Caco-2 (cell line): ENCODE measurements around the gene TEN1. TPM values are rescaled to one million over a fixed set of nuclear protein-coding genes. Genes with fewer than 3 reads are reported as not detected.
"Not testable (repeated sequence)": the region's sequence is repeated elsewhere in the genome, so short reads cannot be mapped to it uniquely, and the experiment has no call there.

ENCODE experiments used
- BruUV-seq: library from RNA; stranded (reverse); fragments of 400-500 nt; replicated peaks from 2 replicates; lab custom pipeline; 2021; lab: Mats Ljungman, UMichigan
- CTCF ChIA-PET: fragments of 300-600 bp; sonication (Branson Sonifier 250); formaldehyde crosslinking; loops from one replicate; lab custom pipeline; 2022; ENCODE audit warnings: antibody characterized with exemption; lab: Charles Lee
- POLR2A ChIA-PET: fragments of 300-600 bp; sonication (Branson Sonifier 250); formaldehyde crosslinking; loops from one replicate; lab custom pipeline; 2022; ENCODE audit warnings: antibody characterized with exemption; lab: Charles Lee
- DNase-seq, 2 experiments: peaks; one replicate each; pipeline versions ENCODE4 v3.0.0 to v3.0.0-alpha.2; 2020 to 2022
- H3K27me3 ChIP-seq: replicated peaks from 2 replicates; pipeline ENCODE4 v1.6.0; 2011; ENCODE audit warnings: low read length; ENCODE audit not compliant: control insufficient read depth, insufficient read depth
- H3K36me3 ChIP-seq: 2 replicates; pipeline ENCODE4 v1.5.1; 2011; ENCODE audit warnings: low read length; ENCODE audit not compliant: control insufficient read depth, insufficient read depth
- H3K4me1 ChIP-seq: fragments of 250-450 bp; sonication (Bioruptor Pico); 2 replicates; pipeline ENCODE4 v1.5.1; 2020; ENCODE audit warnings: mild to moderate bottlenecking
- H3K4me3 ChIP-seq: 2 replicates; pipeline ENCODE4 v1.5.1; 2011; ENCODE audit warnings: low read depth, mild to moderate bottlenecking, control low read depth, low read length
- H3K9me3 ChIP-seq: fragments of 250-450 bp; sonication (Bioruptor Pico); 2 replicates; pipeline ENCODE4 v1.5.1; 2020; ENCODE audit warnings: mild to moderate bottlenecking, moderate library complexity
- H3K27ac Mint-ChIP-seq: one replicate; pipeline ENCODE4 v1.8.0; 2022; ENCODE audit warnings: mixed read lengths; ENCODE audit not compliant: unreplicated experiment
- H3K27me3 Mint-ChIP-seq: one replicate; pipeline ENCODE4 v1.8.0; 2022; ENCODE audit warnings: mixed read lengths; ENCODE audit not compliant: insufficient read depth, unreplicated experiment
- H3K36me3 Mint-ChIP-seq: one replicate; pipeline ENCODE4 v1.8.0; 2022; ENCODE audit warnings: mild to moderate bottlenecking, mixed read lengths; ENCODE audit not compliant: insufficient read depth, unreplicated experiment
- H3K4me1 Mint-ChIP-seq: one replicate; pipeline ENCODE4 v1.8.0; 2022; ENCODE audit warnings: low read depth, mixed read lengths; ENCODE audit not compliant: unreplicated experiment
- H3K4me3 Mint-ChIP-seq: one replicate; pipeline ENCODE4 v1.8.0; 2022; ENCODE audit warnings: mild to moderate bottlenecking, moderate library complexity, mixed read lengths; ENCODE audit not compliant: unreplicated experiment
- H3K9me3 Mint-ChIP-seq: one replicate; pipeline ENCODE4 v1.8.0; 2022; ENCODE audit warnings: mixed read lengths; ENCODE audit not compliant: unreplicated experiment
- intact Hi-C: fragments of 100-400 bp; cut with micrococcal nuclease; formaldehyde crosslinking; loops from one replicate; pipeline ENCODE4 v1.10.0; 2022; ENCODE audit not compliant: unreplicated experiment
- total RNA-seq: library from RNA; stranded (reverse); gene quantifications from 2 replicates; pipeline ENCODE4 v1.2.3, GENCODE V29; 2022
- TF ChIP-seq, protein P1 (sequence below), 2 experiments: fragments of 200-600 bp in 1 of 2; IDR thresholded peaks; 1 replicate in 1 of 2; 2 replicates in 1 of 2; pipeline versions ENCODE4 v1.5.1 to v1.8.0; 2011 to 2022; ENCODE audit warnings: antibody characterized with exemption in 1 of 2, control low read depth in 1 of 2, inconsistent platforms in 1 of 2, low read depth in 1 of 2, low read length in 1 of 2, mild to moderate bottlenecking in 1 of 2, moderate library complexity in 1 of 2; ENCODE audit not compliant: insufficient read depth in 1 of 2, severe bottlenecking in 1 of 2, unreplicated experiment in 1 of 2

TEN1 gene
- total RNA-seq, 1 experiment from 2014 or later: 20.3 TPM

DNA sequence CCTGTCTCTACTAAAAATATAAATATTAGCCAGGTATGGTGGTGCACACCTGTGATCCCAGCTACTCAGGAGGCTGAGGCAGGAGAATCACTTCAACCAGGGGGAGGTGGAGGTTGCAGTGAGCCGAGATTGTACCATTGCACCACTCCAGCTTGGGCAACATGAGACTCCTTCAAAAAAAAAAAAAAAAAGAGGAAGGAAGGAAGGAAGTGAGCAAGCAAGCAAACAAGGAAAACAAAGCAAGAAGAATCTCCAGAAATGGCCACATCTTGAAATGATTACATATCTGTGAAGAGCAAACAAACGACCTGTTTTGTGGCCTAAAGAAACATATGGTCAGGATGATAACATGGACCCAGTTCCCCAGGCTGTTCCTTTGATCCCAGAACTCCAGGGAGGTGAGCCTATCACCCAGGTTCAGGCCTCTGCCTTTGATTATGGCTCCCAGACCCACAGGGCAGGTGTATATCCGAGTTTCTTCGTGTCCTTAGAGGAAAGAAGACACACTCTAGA, 9.0 kb upstream of the TEN1 start:
- no peaks in the 10 kb centered on the region for H3K9me3 ChIP-seq
- POLR2A ChIA-PET: interaction anchor here (1.1 kb wide), 1 partner anchor 9 kb away, joined by 4 read pairs; the partner anchor contains the start of genes ACOX1 and TEN1
- peak; percentile 70 to 71 for DNase-seq
- intact Hi-C loops: loop anchor here (1.0 to 10.0 kb wide), 2 partner anchors 9 to 185 kb away; partner anchors contain the start of genes ACOX1, TEN1 and UNK
- H3K27me3 ChIP-seq: no peaks in the 10 kb centered on the region
- H3K36me3 Mint-ChIP-seq: peaks cover 47% of the 10 kb centered on the region
- peaks cover 11% of the 10 kb centered on the region for H3K4me1 ChIP-seq
- H3K4me3 Mint-ChIP-seq: no peak overlapping the region
- no TSS peak for BruUV-seq
- H3K9me3 Mint-ChIP-seq: peaks cover 9% of the 10 kb centered on the region
- peak overlapping the region; percentile 26 for H3K27ac Mint-ChIP-seq
- no peaks in the 10 kb centered on the region for H3K27me3 Mint-ChIP-seq
- no peaks in the 10 kb centered on the region; the same call in 1 of the 2 replicates for H3K36me3 ChIP-seq
- H3K4me3 ChIP-seq: no peak overlapping the region
- peaks cover 12% of the 10 kb centered on the region for H3K4me1 Mint-ChIP-seq
- CTCF ChIA-PET: interaction anchor here (1.2 kb wide), 1 partner anchor 12 kb away, joined by 3 read pairs; no protein-coding TSS in a partner anchor
- TF ChIP-seq, protein P1, sequence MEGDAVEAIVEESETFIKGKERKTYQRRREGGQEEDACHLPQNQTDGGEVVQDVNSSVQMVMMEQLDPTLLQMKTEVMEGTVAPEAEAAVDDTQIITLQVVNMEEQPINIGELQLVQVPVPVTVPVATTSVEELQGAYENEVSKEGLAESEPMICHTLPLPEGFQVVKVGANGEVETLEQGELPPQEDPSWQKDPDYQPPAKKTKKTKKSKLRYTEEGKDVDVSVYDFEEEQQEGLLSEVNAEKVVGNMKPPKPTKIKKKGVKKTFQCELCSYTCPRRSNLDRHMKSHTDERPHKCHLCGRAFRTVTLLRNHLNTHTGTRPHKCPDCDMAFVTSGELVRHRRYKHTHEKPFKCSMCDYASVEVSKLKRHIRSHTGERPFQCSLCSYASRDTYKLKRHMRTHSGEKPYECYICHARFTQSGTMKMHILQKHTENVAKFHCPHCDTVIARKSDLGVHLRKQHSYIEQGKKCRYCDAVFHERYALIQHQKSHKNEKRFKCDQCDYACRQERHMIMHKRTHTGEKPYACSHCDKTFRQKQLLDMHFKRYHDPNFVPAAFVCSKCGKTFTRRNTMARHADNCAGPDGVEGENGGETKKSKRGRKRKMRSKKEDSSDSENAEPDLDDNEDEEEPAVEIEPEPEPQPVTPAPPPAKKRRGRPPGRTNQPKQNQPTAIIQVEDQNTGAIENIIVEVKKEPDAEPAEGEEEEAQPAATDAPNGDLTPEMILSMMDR (IDR thresholded peaks at IDR 0.05; ENCODE audit: insufficient read depth in 1 of 2, low read depth in 1 of 2, low read length in 1 of 2, severe bottlenecking in 1 of 2, unreplicated experiment in 1 of 2): no peak

DNA sequence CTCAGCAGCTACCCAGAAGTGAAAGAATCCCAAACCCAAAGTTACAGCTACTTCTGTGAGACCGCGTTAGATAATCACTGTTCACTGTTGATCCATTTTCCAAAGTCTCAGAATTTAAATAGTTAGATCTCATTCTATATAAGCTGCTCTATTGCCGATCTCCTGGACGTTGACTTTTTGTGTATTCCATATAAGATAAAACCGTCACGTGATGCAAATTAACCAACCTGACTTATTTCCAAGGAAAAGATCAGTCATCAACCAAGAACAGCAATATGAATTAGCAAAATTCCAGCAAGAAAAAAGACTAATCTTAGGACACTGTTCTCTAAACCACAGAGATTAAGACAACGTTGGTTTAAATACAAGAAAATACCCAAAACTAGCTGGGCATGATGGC, 8.4 kb upstream of the TEN1 start:
- peaks cover 12% of the 10 kb centered on the region for H3K4me1 ChIP-seq
- H3K4me1 Mint-ChIP-seq: peaks cover 15% of the 10 kb centered on the region
- H3K27ac Mint-ChIP-seq: peak overlapping the region; percentile 26
- no peaks in the 10 kb centered on the region for H3K9me3 ChIP-seq
- H3K4me3 ChIP-seq: no peak overlapping the region
- no peaks in the 10 kb centered on the region for H3K27me3 ChIP-seq
- peaks cover 9% of the 10 kb centered on the region for H3K9me3 Mint-ChIP-seq
- intact Hi-C loops: loop anchor here (1.0 to 10.0 kb wide), 2 partner anchors 9 to 186 kb away; partner anchors contain the start of genes ACOX1, TEN1 and UNK
- H3K27me3 Mint-ChIP-seq: no peaks in the 10 kb centered on the region
- no peaks in the 10 kb centered on the region; the same call in 1 of the 2 replicates for H3K36me3 ChIP-seq
- peaks cover 47% of the 10 kb centered on the region for H3K36me3 Mint-ChIP-seq
- BruUV-seq: no TSS peak
- ChIA-PET CTCF (interaction anchor here (1.2 kb wide), 1 partner anchor 11 kb away, joined by 3 read pairs; no protein-coding TSS in a partner anchor), POLR2A (interaction anchor here (1.1 kb wide), 1 partner anchor 8 kb away, joined by 4 read pairs; the partner anchor contains the start of genes ACOX1 and TEN1)
- TF ChIP-seq, protein P1 (IDR thresholded peaks at IDR 0.05; ENCODE audit: insufficient read depth in 1 of 2, low read depth in 1 of 2, low read length in 1 of 2, severe bottlenecking in 1 of 2, unreplicated experiment in 1 of 2): no peak
- no peak overlapping the region for H3K4me3 Mint-ChIP-seq
- no peak for DNase-seq

DNA sequence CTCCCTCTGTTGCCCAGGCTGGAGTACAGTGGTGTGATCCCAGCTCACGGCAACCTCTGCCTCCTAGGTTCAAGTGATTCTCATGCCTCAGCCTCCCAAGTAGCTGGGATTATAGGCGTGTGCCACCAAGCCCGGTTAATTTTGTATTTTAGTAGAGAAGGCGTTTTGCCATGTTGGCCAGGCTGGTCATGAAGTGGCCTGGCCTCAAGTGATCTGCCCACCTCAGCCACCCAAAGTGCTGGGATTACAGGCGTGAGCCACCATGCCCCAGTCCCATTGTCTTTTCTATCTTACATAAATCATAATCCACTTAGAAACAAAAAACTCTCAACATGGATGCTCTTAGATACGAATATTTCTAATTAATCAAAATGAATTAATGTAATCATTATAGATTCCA, 3.9 kb upstream of the TEN1 start:
- H3K4me3 ChIP-seq, DNase-seq, POLR2A ChIA-PET, H3K4me3 Mint-ChIP-seq, BruUV-seq, H3K9me3 Mint-ChIP-seq, H3K27me3 ChIP-seq, H3K27ac Mint-ChIP-seq, H3K27me3 Mint-ChIP-seq, H3K9me3 ChIP-seq, H3K36me3 ChIP-seq, CTCF ChIA-PET: not testable (repeated sequence)
- peaks cover 74% of the 10 kb centered on the region for H3K36me3 Mint-ChIP-seq
- peaks cover 28% of the 10 kb centered on the region for H3K4me1 ChIP-seq
- peaks cover 19% of the 10 kb centered on the region for H3K4me1 Mint-ChIP-seq
- intact Hi-C loops: loop anchor here (10.0 kb wide), 1 partner anchor 190 kb away; the partner anchor contains the start of gene UNK
